SK-N-SH treated with all-trans-retinoic acid at 6 μM for 48 hours (cell line): Measurements from ENCODE around the gene SPG11.
"Not testable (repeated sequence)": the region's sequence is repeated elsewhere in the genome, so short reads cannot be mapped to it uniquely, and the experiment has no call there.

Source experiments
- ATAC-seq: fragments of 200-7000 bp; cut with Tn5 transposase; 3 replicates; pipeline ENCODE4 v1.9.1; 2020; ENCODE audit warnings: mild to moderate bottlenecking, moderate library complexity
- ARNTL ChIP-seq: fragments of 450-650 bp; formaldehyde crosslinking; IDR thresholded peaks from 2 replicates; pipeline ENCODE4 v1.5.0; 2020; ENCODE audit warnings: low read depth, mild to moderate bottlenecking, moderate library complexity, borderline replicate concordance
- BACH2 ChIP-seq: fragments of 250-450 bp; sonication (Bioruptor Pico); IDR thresholded peaks from 2 replicates; pipeline ENCODE4 v1.9.0; 2021; ENCODE audit warnings: mild to moderate bottlenecking, borderline replicate concordance
- CSDC2 ChIP-seq: fragments of 250-450 bp; sonication (Bioruptor Pico); IDR thresholded peaks from 2 replicates; pipeline ENCODE4 v1.5.0; 2020; ENCODE audit warnings: mild to moderate bottlenecking, moderate library complexity
- OSR1 ChIP-seq: fragments of 250-450 bp; sonication (Bioruptor Pico); IDR thresholded peaks from 2 replicates; pipeline ENCODE4 v1.8.0; 2022; ENCODE audit warnings: moderate library complexity, mild to moderate bottlenecking, inconsistent platforms
- PPARA ChIP-seq: fragments of 250-450 bp; sonication (Bioruptor Pico); IDR thresholded peaks from 2 replicates; pipeline ENCODE4 v1.5.0; 2020; ENCODE audit warnings: mild to moderate bottlenecking, borderline replicate concordance
- RARB ChIP-seq: fragments of 250-450 bp; sonication (Bioruptor Pico); IDR thresholded peaks from 2 replicates; pipeline ENCODE4 v1.8.0; 2021; ENCODE audit warnings: mild to moderate bottlenecking, moderate library complexity
- TCF4 ChIP-seq: fragments of 250-450 bp; sonication (Bioruptor Pico); IDR thresholded peaks from 2 replicates; pipeline ENCODE4 v1.8.0; 2021; ENCODE audit warnings: mild to moderate bottlenecking, moderate library complexity, borderline replicate concordance
- TSHZ2 ChIP-seq: fragments of 250-450 bp; sonication (Bioruptor Pico); IDR thresholded peaks from 2 replicates; pipeline ENCODE4 v1.5.0; 2020; ENCODE audit warnings: mild to moderate bottlenecking, moderate library complexity
- ZC3H10 ChIP-seq: fragments of 250-450 bp; sonication (Bioruptor Pico); IDR thresholded peaks from 2 replicates; pipeline ENCODE4 v1.5.1; 2021; ENCODE audit warnings: mild to moderate bottlenecking, moderate library complexity
- ZFP3 ChIP-seq: fragments of 250-450 bp; sonication (Bioruptor Pico); IDR thresholded peaks from 2 replicates; pipeline ENCODE4 v1.5.0; 2020; ENCODE audit warnings: mild to moderate bottlenecking, moderate library complexity
- ZFP30 ChIP-seq: fragments of 450-650 bp; formaldehyde crosslinking; IDR thresholded peaks from 2 replicates; pipeline ENCODE4 v1.5.0; 2022; ENCODE audit warnings: mild to moderate bottlenecking, moderate library complexity
- ZNF565 ChIP-seq: fragments of 450-650 bp; formaldehyde crosslinking; conservative IDR thresholded peaks from 2 replicates; pipeline ENCODE4 v1.5.0; 2020; ENCODE audit warnings: low read depth, mild to moderate bottlenecking, moderate library complexity
- ZNF70 ChIP-seq: fragments of 450-650 bp; formaldehyde crosslinking; IDR thresholded peaks from 2 replicates; pipeline ENCODE4 v1.5.0; 2020; ENCODE audit warnings: mild to moderate bottlenecking, moderate library complexity
- ZNF8 ChIP-seq: fragments of 450-650 bp; formaldehyde crosslinking; IDR thresholded peaks from 2 replicates; pipeline ENCODE4 v1.5.0; 2020; ENCODE audit warnings: mild to moderate bottlenecking, moderate library complexity
- TF ChIP-seq, protein P1 (sequence below): fragments of 250-450 bp; sonication (Bioruptor Pico); IDR thresholded peaks from 2 replicates; pipeline ENCODE4 v1.8.0; 2020; ENCODE audit warnings: mild to moderate bottlenecking, moderate library complexity, borderline replicate concordance
- TF ChIP-seq, protein P2 (sequence below): fragments of 250-450 bp; sonication (Bioruptor Pico); IDR thresholded peaks from 2 replicates; pipeline ENCODE4 v1.5.1; 2020; ENCODE audit warnings: low read depth, mild to moderate bottlenecking, moderate library complexity
- TF ChIP-seq, protein P3 (sequence below): fragments of 250-450 bp; sonication (Bioruptor Pico); IDR thresholded peaks from 2 replicates; pipeline ENCODE4 v1.8.0; 2021; ENCODE audit warnings: low read depth, mild to moderate bottlenecking, moderate library complexity, borderline replicate concordance

SPG11 gene

DNA sequence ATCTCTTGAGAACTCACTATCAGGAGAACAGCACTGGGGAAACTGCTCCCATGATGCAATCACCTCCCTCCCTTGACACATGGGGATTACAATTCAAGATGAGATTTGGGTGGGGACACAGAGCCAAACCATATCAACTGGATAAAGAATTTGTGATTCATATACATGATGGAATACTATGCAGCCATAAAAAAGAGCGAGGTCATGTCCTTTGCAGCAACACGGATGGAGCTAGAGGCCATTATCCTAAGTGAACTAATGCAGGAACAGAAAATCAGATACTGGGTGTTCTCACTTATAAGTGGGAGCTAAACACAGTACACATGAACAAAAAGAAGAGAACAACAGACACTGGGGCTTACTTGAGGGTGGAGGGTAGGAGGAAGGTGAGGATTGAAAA lies 17.0 kb downstream of the SPG11 start (continued):
- TF ChIP-seq BACH2 (CRISPR knock-in tag) (no peak), PPARA (CRISPR knock-in tag) (no peak)

- no peak for ATAC-seq
- TF ChIP-seq ZNF8: no peak
- TF ChIP-seq ZC3H10 (CRISPR knock-in tag): no peak
- TF ChIP-seq, protein P1, sequence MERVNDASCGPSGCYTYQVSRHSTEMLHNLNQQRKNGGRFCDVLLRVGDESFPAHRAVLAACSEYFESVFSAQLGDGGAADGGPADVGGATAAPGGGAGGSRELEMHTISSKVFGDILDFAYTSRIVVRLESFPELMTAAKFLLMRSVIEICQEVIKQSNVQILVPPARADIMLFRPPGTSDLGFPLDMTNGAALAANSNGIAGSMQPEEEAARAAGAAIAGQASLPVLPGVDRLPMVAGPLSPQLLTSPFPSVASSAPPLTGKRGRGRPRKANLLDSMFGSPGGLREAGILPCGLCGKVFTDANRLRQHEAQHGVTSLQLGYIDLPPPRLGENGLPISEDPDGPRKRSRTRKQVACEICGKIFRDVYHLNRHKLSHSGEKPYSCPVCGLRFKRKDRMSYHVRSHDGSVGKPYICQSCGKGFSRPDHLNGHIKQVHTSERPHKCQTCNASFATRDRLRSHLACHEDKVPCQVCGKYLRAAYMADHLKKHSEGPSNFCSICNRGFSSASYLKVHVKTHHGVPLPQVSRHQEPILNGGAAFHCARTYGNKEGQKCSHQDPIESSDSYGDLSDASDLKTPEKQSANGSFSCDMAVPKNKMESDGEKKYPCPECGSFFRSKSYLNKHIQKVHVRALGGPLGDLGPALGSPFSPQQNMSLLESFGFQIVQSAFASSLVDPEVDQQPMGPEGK (CRISPR knock-in tag): no peak
- no peak for TF ChIP-seq ZNF70 (CRISPR knock-in tag)
Measured at GRCh38 chr15:44641651-44642050, 21.8 kb downstream of the SPG11 start.

- no peak for ATAC-seq
- TF ChIP-seq TCF4 (CRISPR knock-in tag) (no peak), ZNF8 (0 out of 2 replicates have a peak, but pooled peaks have one; percentile 24), ZFP30 (CRISPR knock-in tag) (peak; percentile 94), OSR1 (no peak)
Measured at GRCh38 chr15:44636976-44637375, 26.5 kb downstream of the SPG11 start.

- no peak for TF ChIP-seq TSHZ2
- TF ChIP-seq TCF4 (CRISPR knock-in tag): no peak
- TF ChIP-seq, protein P2, sequence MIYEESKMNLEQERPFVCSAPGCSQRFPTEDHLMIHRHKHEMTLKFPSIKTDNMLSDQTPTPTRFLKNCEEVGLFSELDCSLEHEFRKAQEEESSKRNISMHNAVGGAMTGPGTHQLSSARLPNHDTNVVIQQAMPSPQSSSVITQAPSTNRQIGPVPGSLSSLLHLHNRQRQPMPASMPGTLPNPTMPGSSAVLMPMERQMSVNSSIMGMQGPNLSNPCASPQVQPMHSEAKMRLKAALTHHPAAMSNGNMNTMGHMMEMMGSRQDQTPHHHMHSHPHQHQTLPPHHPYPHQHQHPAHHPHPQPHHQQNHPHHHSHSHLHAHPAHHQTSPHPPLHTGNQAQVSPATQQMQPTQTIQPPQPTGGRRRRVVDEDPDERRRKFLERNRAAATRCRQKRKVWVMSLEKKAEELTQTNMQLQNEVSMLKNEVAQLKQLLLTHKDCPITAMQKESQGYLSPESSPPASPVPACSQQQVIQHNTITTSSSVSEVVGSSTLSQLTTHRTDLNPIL (CRISPR knock-in tag): no peak
- no peak for TF ChIP-seq ZNF565 (CRISPR knock-in tag)
- TF ChIP-seq PPARA (CRISPR knock-in tag): no peak
- TF ChIP-seq ZC3H10 (CRISPR knock-in tag): no peak
- no peak for TF ChIP-seq ARNTL (CRISPR knock-in tag)
- no peak for TF ChIP-seq CSDC2
- TF ChIP-seq RARB (CRISPR knock-in tag): no peak
- no peak for TF ChIP-seq ZFP30 (CRISPR knock-in tag)
- TF ChIP-seq, protein P1 (CRISPR knock-in tag): no peak
- ATAC-seq: no peak; the same call in 2 of the 3 replicates
Measured at GRCh38 chr15:44633603-44634002, 29.9 kb downstream of the SPG11 start.

GRCh38 chr15:44625286-44625685 lies 38.2 kb downstream of the SPG11 start:
- ATAC-seq: not testable (repeated sequence)

- no peak for ATAC-seq
- TF ChIP-seq ZNF70 (CRISPR knock-in tag) (no peak), ZFP3 (CRISPR knock-in tag) (no peak), ZFP30 (CRISPR knock-in tag) (no peak), TSHZ2 (no peak), CSDC2 (no peak), ZNF565 (CRISPR knock-in tag) (no peak), BACH2 (CRISPR knock-in tag) (no peak), OSR1 (no peak)
- TF ChIP-seq, protein P1 (CRISPR knock-in tag): no peak
- TF ChIP-seq, protein P3, sequence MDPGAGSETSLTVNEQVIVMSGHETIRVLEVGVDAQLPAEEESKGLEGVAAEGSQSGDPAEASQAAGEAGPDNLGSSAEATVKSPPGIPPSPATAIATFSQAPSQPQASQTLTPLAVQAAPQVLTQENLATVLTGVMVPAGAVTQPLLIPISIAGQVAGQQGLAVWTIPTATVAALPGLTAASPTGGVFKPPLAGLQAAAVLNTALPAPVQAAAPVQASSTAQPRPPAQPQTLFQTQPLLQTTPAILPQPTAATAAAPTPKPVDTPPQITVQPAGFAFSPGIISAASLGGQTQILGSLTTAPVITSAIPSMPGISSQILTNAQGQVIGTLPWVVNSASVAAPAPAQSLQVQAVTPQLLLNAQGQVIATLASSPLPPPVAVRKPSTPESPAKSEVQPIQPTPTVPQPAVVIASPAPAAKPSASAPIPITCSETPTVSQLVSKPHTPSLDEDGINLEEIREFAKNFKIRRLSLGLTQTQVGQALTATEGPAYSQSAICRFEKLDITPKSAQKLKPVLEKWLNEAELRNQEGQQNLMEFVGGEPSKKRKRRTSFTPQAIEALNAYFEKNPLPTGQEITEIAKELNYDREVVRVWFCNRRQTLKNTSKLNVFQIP (CRISPR knock-in tag): no peak
Measured at GRCh38 chr15:44623178-44623577, 40.3 kb downstream of the SPG11 start.
